H1 (cell line): ENCODE measurements around the gene PRAMEF20. TPM values are rescaled to one million over a fixed set of nuclear protein-coding genes. Genes with fewer than 3 reads are reported as not detected.

Experiments
- ATF3 ChIP-seq: IDR thresholded peaks from 2 replicates; pipeline ENCODE4 v1.6.1; 2011; ENCODE audit warnings: low read depth, mild to moderate bottlenecking, low read length; ENCODE audit not compliant: insufficient read depth
- BRCA1 ChIP-seq: IDR thresholded peaks from 2 replicates; pipeline ENCODE4 v1.6.1; 2012; ENCODE audit warnings: low read depth, low read length, improper control_type of control experiment
- GABPA ChIP-seq: IDR thresholded peaks from 2 replicates; pipeline ENCODE4 v1.6.1; 2011; ENCODE audit warnings: mild to moderate bottlenecking, low read length, moderate library complexity, borderline replicate concordance; ENCODE audit not compliant: insufficient read depth
- polyA plus RNA-seq, 7 experiments: library from polyadenylated mRNA; depleted of rRNA in 3 of 7; stranded (reverse) in 5 of 7; unstranded in 2 of 7; fragments of >200 nt in 5 of 7; fragments of 200-250 nt in 2 of 7; gene quantifications; 1 replicate in 5 of 7; 2 replicates in 1 of 7; 4 replicates in 1 of 7; pipeline versions ENCODE4 v1.2.1 to v1.2.3, GENCODE V29; 2011 to 2013; ENCODE audit warnings: missing spikeins in 2 of 7, mixed read lengths in 2 of 7
- total RNA-seq: library from RNA; stranded (reverse); fragmentation: NEBNext Ultra II Directional; extraction: Animal tissue kit (Norgen Biotek cat#: 25700); gene quantifications from 2 replicates; pipeline ENCODE4 v1.2.1, GENCODE V29; 2021

PRAMEF20 gene
- total and polyA plus RNA-seq, 2 of the 8 experiments (the other 6 are each of a cell fraction or from before 2014, with no cell fraction given): not detected

GRCh38 chr1:13461977-13462376 is 51.7 kb downstream of the PRAMEF20 start (continued):
- no peak for TF ChIP-seq GABPA
- no peak for TF ChIP-seq BRCA1
- TF ChIP-seq ATF3: no peak
